Measurements from ENCODE around the gene SLC1A2. TPM values are rescaled to one million over a fixed set of nuclear protein-coding genes. Genes with fewer than 3 reads are reported as not detected.

Gene SLC1A2
- total and polyA plus RNA-seq, 2 experiments from 2014 or later: 0.70 to 2.8 TPM

DNA sequence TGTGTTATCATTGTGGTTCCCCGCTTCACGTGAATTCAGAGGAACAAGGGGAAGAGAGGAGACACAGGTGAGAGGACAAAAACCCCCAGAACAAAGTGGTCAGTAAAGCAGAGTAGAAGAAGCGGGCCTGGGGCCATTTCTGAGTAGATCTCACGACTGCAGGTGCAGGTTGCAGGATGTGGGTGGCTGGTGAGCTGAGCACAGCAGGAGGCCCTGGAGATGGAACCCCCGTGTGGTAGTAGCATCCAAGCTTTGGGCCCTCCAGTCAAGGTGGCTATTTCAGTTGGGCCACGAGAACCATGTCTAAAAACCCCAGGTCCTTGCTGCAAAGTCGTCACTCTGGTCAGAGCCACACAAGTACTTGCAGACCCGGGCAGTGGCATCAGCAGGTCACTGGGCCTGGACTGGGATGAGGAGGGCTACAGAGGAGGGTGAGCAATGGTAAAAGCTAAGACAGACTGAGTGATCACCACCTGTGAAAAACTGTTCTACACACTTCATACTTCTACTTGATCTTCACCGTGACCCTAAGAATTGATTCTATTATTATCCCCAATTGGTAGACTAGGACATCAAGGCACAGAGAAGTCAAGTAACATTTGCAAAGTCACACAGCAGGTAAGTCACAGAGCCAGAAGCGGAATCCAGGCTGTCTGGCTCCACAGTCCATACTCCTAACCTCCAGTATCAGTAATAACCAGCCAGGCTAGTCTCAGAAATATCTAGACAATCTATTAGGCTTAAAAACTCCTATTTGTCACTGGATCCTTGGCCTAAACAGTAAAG lies 43.8 kb downstream of the SLC1A2 start:
- TF ChIP-seq POLR2AphosphoS5 (IDR thresholded peaks at IDR 0.05; ENCODE audit: low read depth) (no peak), JUNB (IDR thresholded peaks at IDR 0.05; ENCODE audit: unreplicated experiment) (no peak), ZNF331 (CRISPR knock-in tag; IDR thresholded peaks at IDR 0.05; ENCODE audit: low read depth) (no peak), CREB1 (CRISPR knock-in tag; IDR thresholded peaks at IDR 0.05; ENCODE audit: low read depth) (no peak), ZNF114 (CRISPR knock-in tag; IDR thresholded peaks at IDR 0.05) (no peak), EZH2 (IDR thresholded peaks at IDR 0.05; ENCODE audit: low read depth, unreplicated experiment) (no peak)
- TF ChIP-seq, protein P1, sequence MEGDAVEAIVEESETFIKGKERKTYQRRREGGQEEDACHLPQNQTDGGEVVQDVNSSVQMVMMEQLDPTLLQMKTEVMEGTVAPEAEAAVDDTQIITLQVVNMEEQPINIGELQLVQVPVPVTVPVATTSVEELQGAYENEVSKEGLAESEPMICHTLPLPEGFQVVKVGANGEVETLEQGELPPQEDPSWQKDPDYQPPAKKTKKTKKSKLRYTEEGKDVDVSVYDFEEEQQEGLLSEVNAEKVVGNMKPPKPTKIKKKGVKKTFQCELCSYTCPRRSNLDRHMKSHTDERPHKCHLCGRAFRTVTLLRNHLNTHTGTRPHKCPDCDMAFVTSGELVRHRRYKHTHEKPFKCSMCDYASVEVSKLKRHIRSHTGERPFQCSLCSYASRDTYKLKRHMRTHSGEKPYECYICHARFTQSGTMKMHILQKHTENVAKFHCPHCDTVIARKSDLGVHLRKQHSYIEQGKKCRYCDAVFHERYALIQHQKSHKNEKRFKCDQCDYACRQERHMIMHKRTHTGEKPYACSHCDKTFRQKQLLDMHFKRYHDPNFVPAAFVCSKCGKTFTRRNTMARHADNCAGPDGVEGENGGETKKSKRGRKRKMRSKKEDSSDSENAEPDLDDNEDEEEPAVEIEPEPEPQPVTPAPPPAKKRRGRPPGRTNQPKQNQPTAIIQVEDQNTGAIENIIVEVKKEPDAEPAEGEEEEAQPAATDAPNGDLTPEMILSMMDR (conservative IDR thresholded peaks at IDR 0.05; ENCODE audit: low read depth in 2 of 2): no peak
- TF ChIP-seq, protein P2, sequence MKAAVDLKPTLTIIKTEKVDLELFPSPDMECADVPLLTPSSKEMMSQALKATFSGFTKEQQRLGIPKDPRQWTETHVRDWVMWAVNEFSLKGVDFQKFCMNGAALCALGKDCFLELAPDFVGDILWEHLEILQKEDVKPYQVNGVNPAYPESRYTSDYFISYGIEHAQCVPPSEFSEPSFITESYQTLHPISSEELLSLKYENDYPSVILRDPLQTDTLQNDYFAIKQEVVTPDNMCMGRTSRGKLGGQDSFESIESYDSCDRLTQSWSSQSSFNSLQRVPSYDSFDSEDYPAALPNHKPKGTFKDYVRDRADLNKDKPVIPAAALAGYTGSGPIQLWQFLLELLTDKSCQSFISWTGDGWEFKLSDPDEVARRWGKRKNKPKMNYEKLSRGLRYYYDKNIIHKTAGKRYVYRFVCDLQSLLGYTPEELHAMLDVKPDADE (IDR thresholded peaks at IDR 0.05): no peak
- TF ChIP-seq, protein P3, sequence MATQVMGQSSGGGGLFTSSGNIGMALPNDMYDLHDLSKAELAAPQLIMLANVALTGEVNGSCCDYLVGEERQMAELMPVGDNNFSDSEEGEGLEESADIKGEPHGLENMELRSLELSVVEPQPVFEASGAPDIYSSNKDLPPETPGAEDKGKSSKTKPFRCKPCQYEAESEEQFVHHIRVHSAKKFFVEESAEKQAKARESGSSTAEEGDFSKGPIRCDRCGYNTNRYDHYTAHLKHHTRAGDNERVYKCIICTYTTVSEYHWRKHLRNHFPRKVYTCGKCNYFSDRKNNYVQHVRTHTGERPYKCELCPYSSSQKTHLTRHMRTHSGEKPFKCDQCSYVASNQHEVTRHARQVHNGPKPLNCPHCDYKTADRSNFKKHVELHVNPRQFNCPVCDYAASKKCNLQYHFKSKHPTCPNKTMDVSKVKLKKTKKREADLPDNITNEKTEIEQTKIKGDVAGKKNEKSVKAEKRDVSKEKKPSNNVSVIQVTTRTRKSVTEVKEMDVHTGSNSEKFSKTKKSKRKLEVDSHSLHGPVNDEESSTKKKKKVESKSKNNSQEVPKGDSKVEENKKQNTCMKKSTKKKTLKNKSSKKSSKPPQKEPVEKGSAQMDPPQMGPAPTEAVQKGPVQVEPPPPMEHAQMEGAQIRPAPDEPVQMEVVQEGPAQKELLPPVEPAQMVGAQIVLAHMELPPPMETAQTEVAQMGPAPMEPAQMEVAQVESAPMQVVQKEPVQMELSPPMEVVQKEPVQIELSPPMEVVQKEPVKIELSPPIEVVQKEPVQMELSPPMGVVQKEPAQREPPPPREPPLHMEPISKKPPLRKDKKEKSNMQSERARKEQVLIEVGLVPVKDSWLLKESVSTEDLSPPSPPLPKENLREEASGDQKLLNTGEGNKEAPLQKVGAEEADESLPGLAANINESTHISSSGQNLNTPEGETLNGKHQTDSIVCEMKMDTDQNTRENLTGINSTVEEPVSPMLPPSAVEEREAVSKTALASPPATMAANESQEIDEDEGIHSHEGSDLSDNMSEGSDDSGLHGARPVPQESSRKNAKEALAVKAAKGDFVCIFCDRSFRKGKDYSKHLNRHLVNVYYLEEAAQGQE (IDR thresholded peaks at IDR 0.05; ENCODE audit: unreplicated experiment): no peak
- ATAC-seq (no peak), DNase-seq (ENCODE audit: low spot score) (no peak)
- no peaks in the 10 kb centered on the region for H3K4me1 Mint-ChIP-seq
- H3K79me2 ChIP-seq (replicated peaks; ENCODE audit: insufficient read depth): no peaks in the 10 kb centered on the region
- H3K9me3 Mint-ChIP-seq: no peaks in the 10 kb centered on the region
- H3K36me3 Mint-ChIP-seq (ENCODE audit: low read depth): no peaks in the 10 kb centered on the region
- H3K27me3 Mint-ChIP-seq (ENCODE audit: insufficient read depth, low read depth, poor library complexity): peaks cover 2% of the 10 kb centered on the region
- H3K36me3 ChIP-seq (ENCODE audit: insufficient read depth): no peaks in the 10 kb centered on the region
- H3K27ac Mint-ChIP-seq: no peak overlapping the region
- no peak overlapping the region for H2AFZ ChIP-seq
- H3K27ac ChIP-seq (ENCODE audit: low read depth): no peak overlapping the region
- no peaks in the 10 kb centered on the region for H3K27me3 ChIP-seq (ENCODE audit: insufficient read depth)
- H3K4me2 ChIP-seq: no peak overlapping the region
- no peak overlapping the region for H3K4me3 Mint-ChIP-seq
- no peaks in the 10 kb centered on the region for H3K9me2 ChIP-seq (ENCODE audit: insufficient read depth)
- no peak overlapping the region for H3K4me3 ChIP-seq
- H4K20me1 ChIP-seq (replicated peaks; ENCODE audit: insufficient read depth): no peaks in the 10 kb centered on the region
- H3K4me1 ChIP-seq (ENCODE audit: insufficient read depth): no peaks in the 10 kb centered on the region
- no peaks in the 10 kb centered on the region for H3F3A ChIP-seq (replicated peaks; ENCODE audit: low read depth)

Data from GM23338 (cell line).